NCI-H1436 treated with DMSO at 0.1 percent for 48 hours (cell line): ENCODE measurements around the gene MYO6.

Experiments
- DNase-seq: peaks from one replicate; lab custom pipeline; 2025; lab: John Stamatoyannopoulos, UW

MYO6 gene

DNA sequence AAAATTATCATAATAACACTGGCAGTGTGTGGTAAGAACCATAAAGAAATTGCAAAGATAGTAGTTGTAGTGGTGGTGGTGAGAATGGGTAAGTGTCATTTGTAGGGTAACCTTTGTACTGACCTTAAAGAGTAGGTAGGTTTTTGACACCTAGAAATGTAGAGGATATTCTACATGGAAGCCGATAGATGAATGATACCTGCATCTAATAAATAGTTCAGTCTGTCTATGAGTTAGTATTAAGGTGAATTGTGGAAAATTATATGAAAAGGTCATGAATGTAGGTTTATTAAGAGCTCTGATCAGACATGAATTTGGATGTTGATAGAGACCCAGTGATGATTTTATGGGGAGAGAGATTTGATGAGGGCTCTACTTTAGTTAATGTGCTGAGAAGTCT, 78.1 kb downstream of the MYO6 start:
- DNase-seq: no peak

DNA sequence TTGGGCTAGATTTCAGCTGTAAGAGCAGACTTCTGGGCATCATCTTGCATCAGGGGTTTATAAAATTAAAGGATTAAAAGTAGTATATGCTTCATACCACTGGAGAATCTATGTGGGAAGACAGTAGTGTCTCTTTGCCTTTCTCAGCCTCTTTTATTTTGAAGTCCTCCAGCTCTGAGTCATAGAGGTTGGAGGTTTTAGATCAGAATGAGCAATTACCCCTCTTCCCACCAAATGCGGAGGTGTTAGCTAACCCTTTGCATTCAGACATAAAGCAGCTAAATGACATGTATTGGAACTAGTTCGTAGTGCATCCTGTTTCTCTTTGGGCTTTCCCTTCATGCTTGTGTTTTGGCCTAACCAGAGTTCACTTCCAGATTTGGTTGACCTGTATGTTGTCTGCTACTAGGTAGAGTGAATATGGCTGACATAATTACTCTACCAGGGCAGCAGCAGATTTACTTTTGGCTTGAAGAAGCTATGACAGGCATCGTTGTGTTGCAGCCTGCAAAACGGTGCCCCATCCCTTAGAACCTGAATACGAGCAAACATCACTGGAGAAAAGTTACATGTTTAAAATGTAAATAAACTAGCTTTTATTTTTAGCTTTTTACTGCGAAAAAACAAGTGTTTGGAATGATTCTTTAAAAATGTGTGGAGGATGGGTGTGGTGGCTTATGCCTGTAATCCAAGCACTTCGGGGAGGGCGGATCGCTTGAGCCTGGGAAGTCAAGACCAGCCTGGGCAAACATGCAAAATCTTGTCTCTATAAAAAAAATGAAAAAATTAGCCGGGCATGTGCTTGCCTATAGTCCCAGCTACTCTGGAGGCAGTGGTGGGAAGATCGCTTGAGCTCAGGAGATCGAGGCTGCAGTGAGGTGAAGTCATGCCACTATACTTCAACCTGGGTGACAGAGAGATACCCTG, 82.2 kb downstream of the MYO6 start:
- no peak for DNase-seq

DNA sequence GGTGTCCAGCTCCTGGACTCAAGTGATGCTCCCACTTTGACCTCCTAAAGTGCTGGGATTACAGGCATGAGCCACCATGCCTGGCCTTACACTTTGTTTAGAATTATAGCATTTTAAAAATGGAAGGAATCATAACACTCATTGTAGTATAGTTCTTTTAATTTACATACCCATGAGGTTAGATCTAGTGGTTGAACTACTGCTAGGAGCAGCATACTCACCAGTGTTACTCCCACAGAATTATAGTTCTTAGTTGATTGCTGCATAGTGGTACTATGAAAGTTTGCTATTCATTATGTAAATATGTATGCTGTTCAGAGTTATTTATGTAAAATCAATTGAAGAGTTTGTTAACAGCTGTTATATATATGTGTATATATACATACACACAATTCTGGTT, 85.4 kb downstream of the MYO6 start:
- DNase-seq: no peak

DNA sequence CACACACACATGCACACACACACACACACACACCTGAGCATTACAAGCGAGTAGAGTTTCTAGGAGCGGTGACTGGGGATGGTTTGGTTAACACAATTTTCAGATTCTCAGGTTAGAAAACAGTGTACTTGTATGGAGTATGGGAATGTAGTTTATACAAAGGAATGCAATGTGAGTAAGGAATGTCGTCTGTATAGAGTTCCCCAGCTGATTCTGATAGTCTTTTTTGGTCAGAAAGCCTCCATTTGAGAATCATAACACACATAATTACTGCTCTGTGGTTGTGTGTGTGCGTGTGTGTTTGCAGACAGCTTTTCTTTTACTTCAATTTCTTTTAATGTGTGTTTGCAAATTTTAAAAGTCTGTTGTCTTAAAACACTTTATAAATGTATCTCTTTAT, 93.2 kb downstream of the MYO6 start:
- DNase-seq: no peak

DNA sequence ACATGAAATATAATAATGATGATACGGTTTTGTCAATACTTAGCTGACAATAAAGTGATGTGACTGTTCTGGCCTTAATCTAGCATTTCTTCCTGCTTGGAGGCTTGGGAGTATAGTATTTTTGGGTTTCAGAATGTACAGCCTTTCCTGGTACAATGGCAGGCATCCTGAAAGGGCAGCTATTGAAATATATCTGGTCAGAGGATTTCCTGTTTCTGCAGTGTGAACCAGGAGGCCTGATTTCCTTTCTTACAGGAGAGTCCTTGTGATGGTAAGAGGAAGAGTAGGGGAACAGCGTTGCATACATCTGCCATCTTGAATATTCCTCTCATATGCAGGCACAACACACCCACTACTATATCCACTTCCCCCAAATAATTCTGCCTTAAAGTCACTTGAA, 93.7 kb downstream of the MYO6 start:
- DNase-seq: no peak

DNA sequence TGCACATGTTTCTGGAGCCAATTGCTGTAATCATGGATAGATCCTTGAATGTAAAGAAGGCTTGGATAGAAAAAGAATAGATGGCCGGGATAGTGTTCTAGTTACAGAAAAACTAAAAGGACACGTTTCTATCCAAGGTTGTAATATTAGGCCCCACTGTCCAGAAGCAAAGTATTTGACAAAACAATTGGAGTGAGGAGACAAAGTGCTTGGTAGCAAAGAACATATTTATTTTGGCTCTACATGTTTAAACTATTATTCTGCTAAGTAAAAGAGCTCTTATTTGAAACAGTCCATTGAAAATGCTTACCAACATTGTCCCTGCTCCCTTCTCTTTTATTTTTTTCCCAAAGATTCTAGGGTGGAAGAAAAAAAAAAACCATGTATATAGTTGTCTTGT, 94.4 kb downstream of the MYO6 start:
- no peak for DNase-seq

DNA sequence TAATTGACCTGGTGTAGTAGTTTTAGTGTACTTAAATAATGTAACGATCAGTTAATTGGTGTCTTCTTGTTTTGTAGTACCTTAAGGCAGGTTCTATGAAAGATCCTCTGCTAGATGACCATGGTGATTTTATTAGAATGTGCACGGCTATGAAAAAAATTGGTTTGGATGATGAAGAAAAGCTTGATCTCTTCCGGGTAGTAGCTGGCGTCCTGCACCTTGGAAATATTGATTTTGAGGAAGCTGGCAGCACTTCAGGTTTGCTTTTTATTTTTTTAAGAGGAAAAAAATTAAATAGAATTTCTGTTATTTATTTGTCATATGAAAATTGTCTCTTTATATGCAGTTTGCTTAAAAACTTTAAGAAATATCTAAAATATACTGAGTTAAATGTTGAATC, 99.2 kb downstream of the MYO6 start:
- DNase-seq: no peak

DNA sequence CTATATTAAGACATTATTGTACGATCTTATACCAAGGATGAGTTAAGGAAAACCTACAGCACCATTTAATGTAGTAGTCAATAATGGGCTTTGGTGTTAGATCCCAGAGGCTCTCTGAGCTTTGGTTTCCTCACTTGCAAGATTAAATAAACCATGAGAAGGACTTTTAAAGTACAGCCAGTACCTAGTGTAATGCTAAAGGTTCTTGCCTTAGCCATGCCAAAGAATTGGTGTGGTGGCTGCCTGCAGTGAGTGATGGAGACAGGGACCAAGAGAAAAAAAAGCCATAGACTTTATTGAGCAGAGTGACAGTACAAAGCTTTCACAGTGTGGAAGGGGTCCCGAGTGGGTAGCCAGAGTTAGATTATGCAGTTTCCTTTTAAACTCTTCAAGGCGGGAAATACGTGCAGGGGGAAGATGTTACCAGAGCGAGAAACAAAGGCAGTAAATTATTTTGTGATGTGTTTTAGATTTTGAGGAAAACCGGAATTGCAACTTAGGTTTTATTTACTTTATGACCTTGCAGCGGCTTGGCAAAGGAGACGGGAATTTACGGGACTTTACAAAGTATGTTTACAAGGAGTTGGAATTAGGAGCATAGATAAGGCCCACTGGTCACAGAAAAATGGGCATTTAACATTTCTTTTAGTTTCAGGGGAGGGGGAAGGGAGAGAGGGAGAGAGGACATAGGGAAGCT, 100.4 kb downstream of the MYO6 start:
- DNase-seq: no peak

DNA sequence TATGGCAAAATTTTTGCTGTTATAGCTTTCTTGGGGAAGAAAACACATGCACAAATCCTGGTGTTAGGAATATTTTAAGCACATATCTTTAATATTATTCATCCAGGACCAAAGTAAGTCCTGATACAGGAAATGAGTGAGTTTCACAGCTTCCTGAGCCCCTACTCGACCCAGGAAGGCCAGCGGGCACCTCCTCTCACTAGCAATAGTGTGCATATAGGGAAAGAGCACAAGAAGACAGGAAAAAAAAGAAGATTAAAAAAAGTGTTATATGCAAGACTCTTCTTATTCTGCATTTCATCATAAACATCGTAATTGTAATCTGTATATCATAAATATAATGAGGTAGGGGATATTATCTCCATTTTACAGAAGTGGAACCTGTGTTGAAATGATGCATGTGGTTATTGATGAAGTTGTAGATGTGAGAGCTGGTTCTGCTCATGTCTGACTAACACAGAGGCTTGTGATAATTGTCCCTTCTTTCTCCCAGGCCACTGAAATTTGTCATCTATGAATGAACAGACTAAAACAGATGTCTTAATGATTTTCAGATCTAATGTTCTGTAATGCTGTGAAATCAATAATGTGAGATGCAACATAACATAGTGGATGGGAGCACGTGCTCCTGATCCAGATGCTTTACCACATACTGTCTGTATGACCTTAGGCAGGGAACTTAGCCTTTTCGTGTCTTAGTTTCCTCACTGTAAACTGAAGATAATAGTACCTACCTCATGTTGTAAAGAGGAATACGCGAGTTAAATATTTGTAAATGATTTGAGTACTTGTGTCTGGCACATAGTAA, 101.2 kb downstream of the MYO6 start:
- DNase-seq: no peak

DNA sequence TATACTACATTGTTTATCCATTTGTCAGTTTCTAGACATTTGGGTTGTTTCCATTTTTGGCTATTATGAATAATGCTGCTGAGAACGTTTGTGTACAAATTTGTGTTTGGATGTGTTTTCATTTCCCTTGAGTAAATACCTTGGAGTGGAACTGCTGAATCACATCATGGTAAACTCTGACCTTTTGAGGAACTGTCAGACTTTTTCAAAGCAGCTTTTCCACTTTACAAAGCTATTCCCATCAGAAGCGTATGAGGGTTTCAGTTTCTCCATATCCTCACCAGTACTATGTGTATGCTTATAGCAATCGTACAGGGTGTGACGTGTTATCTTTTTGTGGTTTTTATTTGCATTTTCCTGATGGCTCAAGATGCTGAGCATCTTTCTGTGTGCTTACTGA, 103.7 kb downstream of the MYO6 start:
- no peak for DNase-seq

DNA sequence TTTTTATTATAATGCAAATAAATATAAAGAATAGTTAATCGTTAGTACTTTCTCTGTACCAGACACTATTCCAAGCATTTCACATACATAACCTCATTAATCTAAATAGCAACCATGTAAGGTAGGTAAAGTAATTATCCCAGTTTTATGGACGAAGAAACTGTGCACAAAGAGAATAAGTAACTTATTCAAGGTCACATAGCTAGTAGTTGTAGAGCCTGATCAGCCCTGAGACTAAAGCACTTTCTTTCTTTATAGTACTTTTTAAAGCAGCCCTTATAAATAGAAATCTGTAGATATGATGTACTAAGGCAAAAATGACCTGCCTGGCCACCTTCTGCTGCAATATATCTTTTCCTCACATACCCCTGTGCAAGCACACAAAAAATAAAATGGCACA, 104.8 kb downstream of the MYO6 start:
- no peak for DNase-seq

DNA sequence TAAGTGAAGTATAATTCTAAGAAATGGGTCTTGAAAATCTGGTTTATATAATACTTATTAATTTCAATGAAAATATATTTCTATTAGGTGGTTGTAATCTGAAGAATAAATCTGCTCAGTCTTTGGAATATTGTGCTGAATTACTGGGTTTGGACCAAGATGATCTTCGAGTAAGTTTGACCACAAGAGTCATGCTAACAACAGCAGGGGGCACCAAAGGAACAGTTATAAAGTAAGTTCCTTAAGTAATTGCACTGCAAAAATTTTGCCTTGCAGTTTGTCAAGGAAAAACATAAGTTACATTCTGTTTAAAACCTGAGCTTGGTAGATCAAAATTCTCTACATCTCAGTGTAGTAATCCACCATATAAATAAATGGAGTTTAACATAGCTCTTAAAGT, 106.0 kb downstream of the MYO6 start:
- no peak for DNase-seq

DNA sequence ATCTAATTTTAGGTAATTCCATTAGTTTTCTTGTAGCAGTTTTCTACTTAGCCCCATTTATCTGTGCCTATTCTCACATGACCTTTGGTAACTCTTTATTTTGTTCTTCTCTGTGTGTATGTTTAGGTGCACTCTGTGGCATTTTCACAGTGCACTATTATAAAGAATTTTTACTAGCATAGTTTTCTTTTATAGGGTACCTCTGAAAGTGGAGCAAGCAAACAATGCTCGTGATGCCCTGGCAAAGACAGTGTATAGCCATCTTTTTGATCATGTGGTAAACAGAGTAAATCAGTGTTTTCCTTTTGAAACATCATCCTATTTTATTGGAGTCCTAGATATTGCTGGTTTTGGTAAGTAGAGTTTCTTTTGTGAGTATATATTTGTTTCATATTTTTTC, 107.9 kb downstream of the MYO6 start:
- no peak for DNase-seq

DNA sequence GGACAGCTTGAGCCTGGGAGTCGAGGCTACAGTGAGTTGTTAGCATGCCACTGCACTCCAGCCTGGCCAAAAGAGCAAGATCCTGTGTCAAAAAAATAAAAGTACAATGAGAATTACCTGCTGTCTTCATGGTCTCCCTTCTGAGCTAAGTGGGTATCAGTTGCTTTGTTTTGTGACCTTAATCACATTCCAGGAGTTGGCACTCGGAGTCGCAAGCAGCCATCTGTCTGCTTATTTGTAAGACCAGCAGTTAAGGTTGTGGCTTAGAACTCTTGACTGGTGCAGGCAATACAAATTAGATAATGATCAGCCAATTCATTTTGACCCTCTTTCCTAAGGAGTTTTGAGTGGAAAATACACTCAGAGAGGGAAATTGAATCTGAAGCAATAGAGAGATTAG, 114.0 kb downstream of the MYO6 start:
- no peak for DNase-seq

DNA sequence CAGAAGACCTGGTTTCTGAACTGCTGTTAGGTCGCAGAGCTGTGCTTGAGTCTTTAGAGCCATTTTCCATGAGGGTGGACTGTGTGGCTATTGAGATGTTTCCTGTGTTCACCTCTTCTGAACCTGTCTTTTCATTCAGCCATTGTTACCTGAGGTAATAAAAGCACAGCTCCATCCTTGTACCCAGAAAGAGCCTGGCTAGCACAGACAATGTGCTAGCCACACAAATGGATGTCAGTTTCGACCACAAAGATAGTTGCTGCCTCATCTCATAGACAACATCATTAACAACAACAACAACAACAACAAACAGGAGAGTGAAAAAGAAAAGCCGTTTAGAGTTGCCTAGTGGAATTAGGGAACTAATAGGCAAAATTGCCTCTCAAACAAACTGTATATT, 114.7 kb downstream of the MYO6 start:
- DNase-seq: no peak

DNA sequence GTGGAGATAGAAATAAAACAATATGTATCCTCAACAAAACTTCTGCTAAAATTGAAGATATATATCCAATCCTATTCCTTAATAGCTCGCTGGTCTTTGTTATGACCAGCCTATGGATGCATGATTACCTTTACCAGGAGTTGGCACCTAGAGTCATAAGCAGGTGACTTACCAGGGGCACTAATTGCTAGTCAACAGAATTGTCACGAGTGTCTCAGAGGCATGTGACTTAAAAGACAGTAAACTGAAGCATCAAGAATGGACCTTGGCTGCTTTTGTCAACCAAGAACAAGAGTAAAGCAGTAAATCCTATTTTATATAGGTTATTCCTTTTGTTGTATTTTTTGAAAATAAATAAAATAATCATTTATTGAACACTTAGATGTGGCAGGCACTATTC, 115.4 kb downstream of the MYO6 start:
- DNase-seq: no peak

DNA sequence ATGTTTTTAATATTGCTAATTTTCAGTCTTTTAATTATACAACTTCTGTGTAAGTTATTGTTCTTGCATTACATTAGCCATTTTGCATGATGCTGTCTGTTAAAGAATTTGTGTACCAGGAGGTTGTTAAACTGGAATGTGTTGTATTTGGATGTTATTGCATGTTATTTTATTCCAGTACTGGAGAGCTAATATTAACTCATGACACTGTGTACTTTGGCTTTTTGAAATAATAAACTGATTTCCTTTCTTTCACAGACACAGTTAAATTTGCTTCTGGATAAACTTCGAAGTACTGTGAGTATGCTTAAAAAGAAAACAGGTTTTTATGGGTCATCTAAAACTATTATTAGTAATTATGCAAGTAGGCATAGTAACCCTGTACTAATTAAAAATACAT, 121.3 kb downstream of the MYO6 start:
- DNase-seq: no peak

DNA sequence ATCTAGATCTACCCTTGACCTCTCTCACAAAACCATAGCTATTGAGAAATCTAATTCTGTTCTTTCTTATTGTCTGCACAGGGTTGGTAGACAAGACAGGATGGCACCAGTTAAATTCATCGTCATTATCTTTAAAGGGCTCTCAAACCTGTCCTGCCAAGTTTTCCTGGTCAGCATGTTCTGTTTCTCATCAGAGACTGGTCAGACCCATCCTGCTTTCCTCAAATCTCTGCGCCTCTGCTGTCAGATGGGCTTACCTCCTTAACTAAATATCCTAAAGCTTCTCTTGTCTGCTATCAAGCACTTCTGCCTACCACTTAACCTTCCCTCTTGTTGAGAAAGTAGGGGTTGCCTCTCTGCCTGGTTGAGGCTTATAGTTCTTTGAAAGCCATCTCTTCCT, 125.2 kb downstream of the MYO6 start:
- DNase-seq: no peak

DNA sequence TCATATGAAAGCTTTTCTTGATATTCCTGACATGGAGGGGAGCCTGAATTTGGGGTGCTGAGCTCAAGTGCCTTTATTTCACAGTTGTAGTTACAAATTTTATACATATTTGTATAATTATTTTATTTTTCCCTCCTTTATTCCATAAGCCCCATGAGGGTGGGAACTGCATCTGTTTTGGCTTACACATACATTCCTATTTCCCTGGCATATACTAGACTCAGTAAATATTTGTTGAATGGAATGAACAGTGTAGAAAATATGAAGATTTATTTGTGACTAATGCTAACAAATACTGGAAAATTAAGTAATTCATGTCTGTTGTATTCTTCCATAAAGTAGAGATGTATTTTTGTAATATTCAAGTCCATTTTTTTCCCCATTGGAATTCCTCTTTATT, 127.1 kb downstream of the MYO6 start:
- no peak for DNase-seq

DNA sequence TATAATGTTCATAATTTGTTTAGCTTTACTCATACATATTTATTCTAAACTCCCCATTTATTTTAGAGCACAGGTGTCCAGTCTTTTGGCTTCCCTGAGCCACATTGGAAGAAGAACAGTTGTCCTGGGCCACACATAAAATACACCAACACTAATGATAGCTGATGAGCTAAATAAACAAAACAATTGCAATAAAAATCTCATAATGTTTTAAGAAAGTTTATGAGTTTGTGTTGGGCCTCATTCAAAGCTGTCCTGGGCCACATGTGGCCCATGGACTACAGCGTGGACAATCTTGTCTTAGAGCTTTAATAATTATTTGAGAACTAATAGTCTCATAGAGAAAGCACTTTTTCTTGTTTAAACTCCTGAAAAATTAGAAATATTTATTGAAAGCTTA, 131.3 kb downstream of the MYO6 start:
- DNase-seq: no peak

DNA sequence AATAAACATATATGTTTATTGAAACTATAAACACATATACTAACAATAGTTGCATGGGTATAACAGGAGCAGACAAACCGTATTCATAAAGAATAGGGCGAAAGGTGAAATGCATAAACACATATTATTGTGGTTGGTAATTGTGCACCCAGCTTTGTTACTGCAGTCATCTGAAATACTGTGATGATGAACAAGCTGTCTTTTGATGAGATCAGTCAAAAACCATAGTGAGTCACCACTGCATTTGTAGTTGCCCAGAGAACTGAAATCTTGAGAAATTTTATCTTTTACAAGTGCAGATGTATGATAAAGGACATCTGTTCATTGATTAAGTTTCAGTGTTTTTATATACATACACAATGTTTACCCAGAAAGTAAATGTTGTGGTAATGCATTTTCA, 133.7 kb downstream of the MYO6 start:
- no peak for DNase-seq

DNA sequence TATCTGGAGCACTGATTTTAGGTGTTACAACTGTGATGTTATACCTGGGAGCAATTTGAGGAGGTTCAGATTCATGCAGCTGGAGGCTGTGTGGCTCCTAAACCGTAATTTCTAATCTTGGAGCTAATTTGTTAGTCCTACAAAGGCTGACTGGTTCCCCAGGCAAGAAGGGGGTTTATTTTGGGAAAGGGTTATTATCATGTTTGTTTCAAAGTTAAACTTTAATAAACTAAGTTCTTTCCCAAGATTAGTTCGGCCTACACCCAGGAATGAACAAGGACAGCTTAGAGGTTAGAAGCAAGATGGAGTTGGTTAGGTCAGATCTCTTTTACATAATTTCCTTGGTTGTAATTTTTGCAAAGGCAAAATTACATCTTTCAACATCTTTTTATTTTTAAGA, 135.8 kb downstream of the MYO6 start:
- no peak for DNase-seq

DNA sequence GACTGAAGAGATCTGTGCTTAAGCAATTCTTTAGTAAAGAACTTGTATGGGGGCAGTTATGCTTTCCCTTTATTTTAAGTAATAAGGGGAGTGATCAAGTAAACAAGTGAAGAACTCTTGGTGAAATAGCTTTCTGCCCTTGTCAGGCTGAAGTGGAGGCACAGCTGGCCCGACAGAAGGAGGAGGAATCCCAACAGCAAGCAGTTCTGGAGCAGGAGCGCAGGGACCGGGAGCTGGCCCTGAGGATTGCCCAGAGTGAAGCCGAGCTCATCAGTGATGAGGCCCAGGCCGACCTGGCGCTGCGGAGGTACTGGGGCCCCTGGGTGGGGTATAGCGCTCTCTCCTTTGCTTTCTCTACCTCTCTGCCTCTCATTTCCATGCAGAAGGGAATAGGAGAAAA, 143.3 kb downstream of the MYO6 start:
- DNase-seq: no peak
